ENCODE measurements around the gene PCDH17. TPM values are rescaled to one million over a fixed set of nuclear protein-coding genes. Genes with fewer than 3 reads are reported as not detected.

Gene PCDH17
- total RNA-seq, 1 experiment from 2014 or later = not detected

- Mint-ChIP-seq H3K4me3 (ENCODE audit: low read depth, unreplicated experiment) (no peak overlapping the region), H3K36me3 (ENCODE audit: insufficient read depth, unreplicated experiment) (no peaks in the 10 kb centered on the region), H3K27me3 (ENCODE audit: unreplicated experiment) (no peaks in the 10 kb centered on the region), H3K9me3 (ENCODE audit: low read depth, unreplicated experiment) (no peaks in the 10 kb centered on the region), H3K27ac (ENCODE audit: unreplicated experiment) (no peak overlapping the region), H3K4me1 (ENCODE audit: low read depth, unreplicated experiment) (no peaks in the 10 kb centered on the region)
- CTCF ChIA-PET = no interaction called here
- TF ChIP-seq CTCF (IDR thresholded peaks at IDR 0.05; ENCODE audit: unreplicated experiment) = no peak
- DNase-seq = no peak
- intact Hi-C loops (cut with micrococcal nuclease; ENCODE audit: unreplicated experiment) = loop anchor here (10.0 kb wide), 1 partner anchor 71 kb away; no protein-coding TSS in a partner anchor
- BruUV-seq (replicated peaks) = no TSS peak
These were observed 12.6 kb downstream of the PCDH17 start for GRCh38 chr13:57644106-57644505.

- H3K4me1 Mint-ChIP-seq (ENCODE audit: low read depth, unreplicated experiment) = no peaks in the 10 kb centered on the region
- CTCF ChIA-PET = no interaction called here
- no peaks in the 10 kb centered on the region for H3K27me3 Mint-ChIP-seq (ENCODE audit: unreplicated experiment)
- H3K36me3 Mint-ChIP-seq (ENCODE audit: insufficient read depth, unreplicated experiment) = no peaks in the 10 kb centered on the region
- no peak overlapping the region for H3K4me3 Mint-ChIP-seq (ENCODE audit: low read depth, unreplicated experiment)
- no TSS peak for BruUV-seq (replicated peaks)
- no peaks in the 10 kb centered on the region for H3K9me3 Mint-ChIP-seq (ENCODE audit: low read depth, unreplicated experiment)
- no peak overlapping the region for H3K27ac Mint-ChIP-seq (ENCODE audit: unreplicated experiment)
- intact Hi-C loops (cut with micrococcal nuclease; ENCODE audit: unreplicated experiment) = no loop called here
- DNase-seq = no peak
- TF ChIP-seq CTCF (IDR thresholded peaks at IDR 0.05; ENCODE audit: unreplicated experiment) = no peak
These were observed 21.9 kb downstream of the PCDH17 start for GRCh38 chr13:57653229-57653989.

GRCh38 chr13:57665481-57665880, 33.9 kb downstream of the PCDH17 start:
- DNase-seq = no peak
- peaks cover 2% of the 10 kb centered on the region for H3K9me3 Mint-ChIP-seq (ENCODE audit: low read depth, unreplicated experiment)
- no peaks in the 10 kb centered on the region for H3K4me1 Mint-ChIP-seq (ENCODE audit: low read depth, unreplicated experiment)
- no peaks in the 10 kb centered on the region for H3K36me3 Mint-ChIP-seq (ENCODE audit: insufficient read depth, unreplicated experiment)
- intact Hi-C loops (cut with micrococcal nuclease; ENCODE audit: unreplicated experiment) = no loop called here
- TF ChIP-seq CTCF (IDR thresholded peaks at IDR 0.05; ENCODE audit: unreplicated experiment) = no peak
- H3K4me3 Mint-ChIP-seq (ENCODE audit: low read depth, unreplicated experiment) = no peak overlapping the region
- no TSS peak for BruUV-seq (replicated peaks)
- H3K27me3 Mint-ChIP-seq (ENCODE audit: unreplicated experiment) = no peaks in the 10 kb centered on the region
- CTCF ChIA-PET = no interaction called here
- H3K27ac Mint-ChIP-seq (ENCODE audit: unreplicated experiment) = no peak overlapping the region

GRCh38 chr13:57666131-57666953, 34.8 kb downstream of the PCDH17 start:
- BruUV-seq (replicated peaks) = no TSS peak
- Mint-ChIP-seq H3K4me3 (ENCODE audit: low read depth, unreplicated experiment) (no peak overlapping the region), H3K4me1 (ENCODE audit: low read depth, unreplicated experiment) (no peaks in the 10 kb centered on the region), H3K36me3 (ENCODE audit: insufficient read depth, unreplicated experiment) (no peaks in the 10 kb centered on the region), H3K27me3 (ENCODE audit: unreplicated experiment) (no peaks in the 10 kb centered on the region), H3K9me3 (ENCODE audit: low read depth, unreplicated experiment) (peaks cover 2% of the 10 kb centered on the region), H3K27ac (ENCODE audit: unreplicated experiment) (no peak overlapping the region)
- intact Hi-C loops (cut with micrococcal nuclease; ENCODE audit: unreplicated experiment) = no loop called here
- TF ChIP-seq CTCF (IDR thresholded peaks at IDR 0.05; ENCODE audit: unreplicated experiment) = no peak
- DNase-seq = no peak
- CTCF ChIA-PET = no interaction called here

Data from Calu3 (cell line).